Measurements from ENCODE around the gene APOBEC3B.
"Not testable (repeated sequence)": the region's sequence is repeated elsewhere in the genome, so short reads cannot be mapped to it uniquely, and the experiment has no call there.

- TF ChIP-seq, protein P1, sequence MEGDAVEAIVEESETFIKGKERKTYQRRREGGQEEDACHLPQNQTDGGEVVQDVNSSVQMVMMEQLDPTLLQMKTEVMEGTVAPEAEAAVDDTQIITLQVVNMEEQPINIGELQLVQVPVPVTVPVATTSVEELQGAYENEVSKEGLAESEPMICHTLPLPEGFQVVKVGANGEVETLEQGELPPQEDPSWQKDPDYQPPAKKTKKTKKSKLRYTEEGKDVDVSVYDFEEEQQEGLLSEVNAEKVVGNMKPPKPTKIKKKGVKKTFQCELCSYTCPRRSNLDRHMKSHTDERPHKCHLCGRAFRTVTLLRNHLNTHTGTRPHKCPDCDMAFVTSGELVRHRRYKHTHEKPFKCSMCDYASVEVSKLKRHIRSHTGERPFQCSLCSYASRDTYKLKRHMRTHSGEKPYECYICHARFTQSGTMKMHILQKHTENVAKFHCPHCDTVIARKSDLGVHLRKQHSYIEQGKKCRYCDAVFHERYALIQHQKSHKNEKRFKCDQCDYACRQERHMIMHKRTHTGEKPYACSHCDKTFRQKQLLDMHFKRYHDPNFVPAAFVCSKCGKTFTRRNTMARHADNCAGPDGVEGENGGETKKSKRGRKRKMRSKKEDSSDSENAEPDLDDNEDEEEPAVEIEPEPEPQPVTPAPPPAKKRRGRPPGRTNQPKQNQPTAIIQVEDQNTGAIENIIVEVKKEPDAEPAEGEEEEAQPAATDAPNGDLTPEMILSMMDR (IDR thresholded peaks at IDR 0.05) = not testable (repeated sequence)
- TF ChIP-seq POLR2A (IDR thresholded peaks at IDR 0.05) = not testable (repeated sequence)
These were observed 26.2 kb downstream of the APOBEC3B start for GRCh38 chr22:39008271-39008850.

Data from Peyer's patch (tissue), 4 donors.